GM19324 (cell line): ENCODE data around the gene PSMD9.
"Not testable (repeated sequence)": the region's sequence is repeated elsewhere in the genome, so short reads cannot be mapped to it uniquely, and the experiment has no call there.

Source experiments
- ATAC-seq: cut with Tn5 transposase; IDR thresholded peaks from one replicate; pipeline ENCODE4 v1.9.1; 2021; ENCODE audit warnings: mild to moderate bottlenecking, moderate library complexity; ENCODE audit not compliant: unreplicated experiment, low FRiP score

The PSMD9 gene

DNA sequence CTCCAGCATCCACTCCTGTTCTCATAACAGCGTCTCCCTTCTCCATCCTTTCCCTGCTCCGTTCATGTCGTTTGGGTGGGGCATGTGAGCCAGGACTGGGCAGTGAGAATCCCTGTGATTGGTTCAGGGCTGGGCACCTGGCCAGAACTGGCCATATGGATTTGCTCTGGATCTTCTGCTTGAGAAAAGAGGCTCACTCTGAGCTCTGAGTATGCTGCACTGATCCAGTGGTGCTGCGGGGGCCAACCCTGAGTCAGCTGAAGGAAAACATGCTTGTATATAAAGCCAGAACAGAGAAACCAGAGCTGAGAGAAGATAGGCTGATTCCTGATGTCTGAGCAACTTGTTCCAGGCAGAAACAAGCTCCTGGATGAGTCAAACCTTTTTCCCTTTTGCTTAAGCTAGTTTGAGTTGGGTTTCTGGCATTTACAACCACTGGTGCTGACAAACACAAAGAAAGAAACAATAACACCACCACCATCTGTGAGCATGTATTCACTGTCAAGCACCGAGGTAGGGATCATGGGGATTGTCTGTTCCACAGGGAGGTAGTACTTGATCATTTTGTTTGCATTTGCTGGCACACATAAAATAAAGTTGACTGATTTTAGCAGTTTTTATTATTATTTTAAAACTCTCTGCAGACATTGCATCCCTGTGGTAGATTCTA is 15.9 kb upstream of the PSMD9 start:
- ATAC-seq, result no peak

DNA sequence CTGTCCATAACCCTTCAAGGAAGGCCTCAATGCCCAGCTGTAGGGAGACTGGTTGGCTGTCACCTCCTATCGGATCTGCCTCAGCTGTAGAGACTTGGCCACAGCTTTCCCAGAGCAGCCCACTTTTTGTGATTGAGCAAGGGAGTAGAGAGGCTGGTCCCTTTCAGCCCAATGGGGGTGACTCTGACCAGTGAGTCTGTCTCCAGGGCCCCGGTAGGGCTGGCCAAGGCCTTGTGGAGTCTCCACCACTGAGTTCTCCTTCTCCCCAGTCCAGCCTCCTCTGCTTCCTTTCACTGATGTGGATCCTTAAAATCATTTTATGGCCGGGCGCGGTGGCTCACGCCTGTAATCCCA is 15.4 kb upstream of the PSMD9 start:
- no peak for ATAC-seq

DNA sequence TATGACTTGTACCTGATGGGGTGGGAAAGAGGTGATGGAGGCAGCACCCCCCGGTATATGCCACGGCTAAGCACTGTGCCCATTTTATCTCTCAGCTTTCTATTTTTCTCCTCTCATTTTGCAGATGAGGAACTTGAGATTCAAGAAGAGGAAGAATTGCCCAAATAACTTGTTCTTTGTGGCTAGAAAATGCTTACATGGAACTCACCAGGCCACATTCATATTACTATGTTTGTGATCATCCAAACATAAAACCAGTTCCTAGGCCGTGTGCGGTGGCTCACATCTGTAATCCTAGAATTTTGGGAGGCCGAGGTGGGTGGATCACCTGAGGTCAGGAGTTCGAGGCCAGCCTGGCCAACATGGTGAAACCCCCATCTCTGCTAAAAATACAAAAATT is 14.5 kb upstream of the PSMD9 start:
- no peak for ATAC-seq

DNA sequence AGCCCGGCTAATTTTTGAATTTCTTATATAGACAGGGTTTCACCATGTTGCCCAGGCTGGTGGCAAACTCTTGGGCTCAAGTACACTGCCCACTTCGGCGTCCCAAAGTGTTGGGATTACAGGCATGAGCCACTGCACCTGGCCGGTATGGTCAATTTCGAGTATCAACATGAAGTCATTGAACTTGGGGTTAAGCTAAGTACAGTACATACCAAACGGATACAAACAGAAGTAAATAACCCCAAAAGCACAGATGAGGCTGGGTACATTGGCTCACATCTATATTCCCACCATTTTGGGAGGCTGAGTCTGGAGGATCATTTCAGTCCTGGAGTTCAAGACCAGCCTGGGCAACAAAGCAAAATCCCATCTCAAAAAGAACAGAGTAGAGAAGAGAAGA is 13.0 kb upstream of the PSMD9 start:
- no peak for ATAC-seq

GRCh38 chr12:121876080-121876447 is 12.5 kb upstream of the PSMD9 start:
- ATAC-seq, result not testable (repeated sequence)

DNA sequence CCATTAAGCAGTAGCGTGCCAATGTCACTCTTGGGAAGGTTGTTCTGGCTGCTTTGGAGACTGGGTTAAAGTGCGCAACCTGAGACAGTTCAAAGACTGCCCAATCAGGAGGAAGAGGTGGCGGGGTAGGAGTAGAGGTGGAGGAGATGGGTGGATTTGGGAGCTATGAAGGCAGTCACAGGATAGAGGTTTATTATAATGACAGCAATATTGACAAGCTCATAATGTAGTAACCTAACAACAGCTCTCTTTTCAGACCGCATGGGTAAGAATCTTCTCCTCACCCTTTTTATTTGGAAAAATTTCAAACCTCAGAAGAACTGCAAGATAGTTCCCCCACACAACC is 5.3 kb upstream of the PSMD9 start:
- no peak for ATAC-seq

GRCh38 chr12:121885129-121885528 is 3.5 kb upstream of the PSMD9 start:
- not testable (repeated sequence) for ATAC-seq

GRCh38 chr12:121888083-121888477 is 510 bp upstream of the PSMD9 start:
- ATAC-seq, result peak; percentile 2

DNA sequence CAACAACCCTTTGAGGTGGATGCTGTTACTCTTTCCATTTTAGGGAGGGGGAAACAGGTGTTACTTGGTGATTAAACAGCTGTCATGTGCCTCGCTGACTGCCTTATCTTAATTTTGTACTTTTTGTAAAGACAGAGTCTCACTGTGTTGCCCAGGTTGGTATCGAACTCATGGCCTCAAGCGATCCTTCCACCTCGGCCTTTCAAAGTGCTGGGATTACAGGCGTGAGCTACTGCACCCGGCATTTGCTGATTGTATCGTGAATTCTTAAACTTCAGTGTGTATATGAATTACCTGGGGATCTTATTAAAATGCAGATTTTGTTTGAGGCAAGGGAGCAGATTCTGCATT is 659 bp downstream of the PSMD9 start:
- no peak for ATAC-seq

DNA sequence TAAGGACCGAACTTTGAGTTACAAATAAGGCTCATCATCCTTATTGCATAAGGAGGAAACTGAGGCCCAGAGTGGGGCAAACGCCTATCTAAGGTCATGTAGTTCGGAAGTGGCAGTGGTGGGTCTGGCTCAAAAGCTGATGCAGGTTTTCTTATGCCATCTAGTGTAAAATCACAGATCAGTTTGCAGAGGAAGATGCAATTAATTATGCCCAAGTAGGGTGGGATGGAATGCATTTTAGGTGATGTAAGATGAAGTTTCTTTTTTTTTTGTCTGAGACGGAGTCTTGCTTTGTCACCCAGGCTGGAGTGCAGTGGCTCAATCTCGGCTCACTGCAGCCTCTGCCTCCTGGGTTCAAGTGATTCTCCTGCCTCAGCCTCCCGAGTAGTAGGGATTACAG is 1.1 kb downstream of the PSMD9 start:
- ATAC-seq, result not testable (repeated sequence)

DNA sequence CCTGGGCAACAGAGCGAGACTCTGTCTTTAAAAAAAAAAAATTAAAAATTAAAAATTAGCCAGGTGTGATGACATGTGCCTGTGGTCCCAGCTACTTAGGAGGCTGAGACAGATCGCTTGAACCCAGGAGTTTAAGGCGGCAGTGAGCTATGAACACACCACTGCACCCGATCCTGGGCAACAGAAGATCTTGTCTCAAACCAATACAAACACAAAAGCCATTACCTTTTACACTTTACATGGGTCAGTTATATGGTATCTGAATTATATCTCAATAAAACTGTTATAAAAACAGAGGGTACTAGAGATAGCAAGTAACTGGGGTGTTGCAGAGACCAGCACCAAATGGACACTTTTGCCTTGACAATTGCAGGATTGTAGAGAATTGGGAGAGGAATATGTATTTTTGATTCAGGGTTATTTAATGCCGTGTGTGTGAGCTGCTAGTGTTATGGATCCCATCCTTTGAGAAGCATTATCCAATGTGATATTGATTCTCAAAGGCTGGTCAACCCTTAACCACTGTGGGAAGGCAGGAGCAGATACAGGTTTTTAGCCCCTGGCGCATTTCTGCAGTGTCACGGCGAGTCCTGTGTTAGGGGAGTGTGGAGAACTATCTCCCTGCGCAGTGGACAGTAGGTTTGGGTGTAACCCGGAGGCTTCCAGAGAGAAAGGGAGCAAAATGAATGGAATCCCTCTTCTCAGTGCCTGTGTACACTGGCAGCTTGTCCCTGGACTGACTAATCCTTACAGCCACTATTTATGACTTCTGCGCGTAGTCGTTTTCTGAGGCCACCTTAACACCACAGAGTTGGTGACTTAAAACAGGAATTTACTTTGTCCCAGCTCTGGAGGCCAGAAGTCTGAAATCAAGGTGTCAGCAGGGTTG is 4.3 kb downstream of the PSMD9 start:
- no peak for ATAC-seq

- ATAC-seq, result no peak
Observed at GRCh38 chr12:121893961-121894460, 5.4 kb downstream of the PSMD9 start.

DNA sequence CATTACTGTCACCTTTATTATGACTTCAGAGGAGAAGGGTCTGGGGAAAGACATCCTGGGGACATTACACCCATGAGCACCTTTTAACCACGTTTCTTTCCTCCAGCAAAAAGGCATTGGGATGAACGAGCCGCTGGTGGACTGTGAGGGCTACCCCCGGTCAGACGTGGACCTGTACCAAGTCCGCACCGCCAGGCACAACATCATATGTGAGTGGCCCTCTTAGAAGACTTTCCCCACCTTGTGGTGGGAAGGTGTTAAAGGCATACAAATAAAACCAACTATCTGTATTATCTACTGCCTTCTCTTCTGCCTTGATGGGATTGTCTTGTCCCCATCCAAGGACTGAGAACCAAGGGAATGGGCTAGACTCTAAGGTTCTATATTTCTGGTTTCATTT is 6.0 kb downstream of the PSMD9 start:
- no peak for ATAC-seq

DNA sequence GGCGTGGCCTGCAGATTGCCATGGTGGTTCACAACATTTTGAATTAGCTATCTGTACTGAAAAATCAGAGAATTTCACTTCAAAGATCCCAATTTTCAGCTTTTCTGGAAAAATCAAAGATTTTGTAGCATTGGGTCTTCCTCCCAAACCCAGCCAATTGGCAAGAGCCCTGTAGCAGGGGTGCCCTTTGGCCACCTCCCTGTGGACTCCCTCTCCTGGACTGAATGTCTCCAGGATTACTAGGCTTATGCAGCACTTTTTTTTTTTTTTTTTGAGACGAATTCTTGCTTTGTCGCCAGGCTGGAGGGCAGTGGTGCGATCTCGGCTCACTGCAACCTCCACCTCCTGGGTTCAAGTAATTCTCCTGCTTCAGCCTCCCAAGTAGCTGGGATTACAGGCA is 9.7 kb downstream of the PSMD9 start:
- no peak for ATAC-seq

GRCh38 chr12:121899590-121899989 is 11.0 kb downstream of the PSMD9 start:
- no peak for ATAC-seq

- no peak for ATAC-seq
Observed at GRCh38 chr12:121903202-121903601, 14.6 kb downstream of the PSMD9 start.

- ATAC-seq, result no peak
Observed at GRCh38 chr12:121905746-121906145, 17.2 kb downstream of the PSMD9 start.

DNA sequence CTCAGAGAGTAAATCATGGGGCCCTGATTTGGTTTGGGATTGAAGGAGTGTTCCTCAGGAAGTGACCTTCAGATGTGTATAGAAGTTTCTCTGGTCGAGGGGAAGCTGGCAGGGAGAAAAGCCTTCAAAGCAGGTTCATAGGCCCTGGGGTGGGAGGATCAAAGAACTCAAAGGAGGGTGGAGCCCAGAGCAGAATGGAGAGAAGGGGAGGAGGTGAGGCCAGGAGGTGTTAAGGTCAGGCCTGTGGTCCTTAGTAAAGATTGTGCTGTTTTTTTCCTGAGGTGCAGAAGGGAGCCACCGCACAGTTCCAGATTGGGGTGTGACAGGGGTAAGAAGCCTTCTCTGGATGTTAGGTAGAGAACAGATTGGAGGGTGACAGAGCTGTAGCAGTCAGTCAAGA is 20.1 kb downstream of the PSMD9 start:
- ATAC-seq, result no peak

DNA sequence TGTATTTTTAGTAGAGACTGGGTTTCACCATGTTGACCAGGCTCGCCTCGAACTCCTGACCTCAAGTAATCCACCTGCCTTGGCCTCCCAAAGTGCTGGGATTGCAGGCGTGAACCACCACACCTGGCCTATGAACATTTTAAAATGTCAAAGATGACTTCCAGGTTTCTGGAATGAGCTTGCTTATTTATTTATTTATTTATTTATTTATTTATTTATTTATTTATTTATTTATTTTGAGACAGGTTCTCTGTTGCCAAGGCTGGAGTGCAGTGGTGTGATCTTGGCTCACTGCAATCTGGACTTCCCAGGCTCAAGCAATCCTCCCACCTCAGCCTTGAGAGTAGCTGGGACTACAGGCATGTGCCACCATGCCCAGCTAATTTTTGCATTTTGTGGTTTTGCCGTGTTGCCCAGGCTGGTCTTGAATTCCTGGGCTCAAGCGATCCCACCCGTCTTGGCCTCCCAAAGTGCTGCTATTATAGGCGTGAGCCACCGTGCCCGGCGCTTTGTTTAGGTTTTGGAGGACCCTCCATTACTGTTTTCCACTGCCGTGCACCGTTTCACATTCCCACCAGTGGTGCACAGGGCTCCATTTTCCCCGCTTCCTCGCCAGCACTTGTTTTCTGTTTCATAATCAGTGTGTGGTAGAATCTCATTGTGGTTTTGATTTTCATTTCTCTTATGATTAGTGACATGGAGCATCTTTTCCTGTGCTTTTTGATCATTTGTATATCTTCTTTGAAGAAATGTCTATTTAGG is 23.4 kb downstream of the PSMD9 start:
- no peak for ATAC-seq

GRCh38 chr12:121915841-121916321 is 27.3 kb downstream of the PSMD9 start:
- no peak for ATAC-seq

DNA sequence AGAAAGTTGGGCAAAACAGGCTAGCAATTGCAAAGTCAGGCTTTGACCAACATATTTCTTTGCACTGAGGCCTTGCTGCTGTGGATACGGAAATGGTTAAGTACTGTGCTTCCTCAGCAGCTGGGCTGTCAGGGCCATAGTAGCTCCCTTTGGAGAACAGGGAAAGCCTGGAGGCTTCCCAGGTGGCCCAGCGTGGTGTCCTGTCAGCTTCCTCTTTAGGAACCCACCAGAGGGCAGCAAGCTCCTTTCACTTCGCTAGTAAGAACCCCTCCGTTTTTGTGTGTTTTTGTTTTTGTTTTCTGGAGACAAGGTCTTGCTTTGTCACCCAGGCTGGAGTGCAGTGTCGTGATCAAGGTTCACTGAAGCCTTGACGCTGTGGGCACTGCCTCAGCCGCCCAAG is 28.1 kb downstream of the PSMD9 start:
- no peak for ATAC-seq
